NB4 (cell line): ENCODE results near the gene JAML.

Experiments
- DNase-seq: peaks from one replicate; pipeline ENCODE4 v3.0.0; 2010; ENCODE audit warnings: low read depth
- H3K4me3 ChIP-seq: one replicate; pipeline ENCODE4 v1.5.1; 2011; ENCODE audit warnings: mild to moderate bottlenecking, low read depth, low read length, moderate library complexity
- MYC ChIP-seq: IDR thresholded peaks from 2 replicates; pipeline ENCODE4 v1.6.1; 2011; ENCODE audit warnings: low read depth, low read length
- POLR2A ChIP-seq: IDR thresholded peaks from 2 replicates; pipeline ENCODE4 v1.6.1; 2011; ENCODE audit warnings: mild to moderate bottlenecking; ENCODE audit not compliant: insufficient read length; ENCODE audit errors: extremely low read depth
- TF ChIP-seq, protein P1 (sequence below): IDR thresholded peaks from 2 replicates; pipeline ENCODE4 v1.6.1; 2011; ENCODE audit warnings: low read depth, low read length
- TF ChIP-seq, protein P2 (sequence below): IDR thresholded peaks from one replicate; pipeline ENCODE4 v1.5.1; 2012; ENCODE audit warnings: low read depth, low read length

JAML gene

DNA sequence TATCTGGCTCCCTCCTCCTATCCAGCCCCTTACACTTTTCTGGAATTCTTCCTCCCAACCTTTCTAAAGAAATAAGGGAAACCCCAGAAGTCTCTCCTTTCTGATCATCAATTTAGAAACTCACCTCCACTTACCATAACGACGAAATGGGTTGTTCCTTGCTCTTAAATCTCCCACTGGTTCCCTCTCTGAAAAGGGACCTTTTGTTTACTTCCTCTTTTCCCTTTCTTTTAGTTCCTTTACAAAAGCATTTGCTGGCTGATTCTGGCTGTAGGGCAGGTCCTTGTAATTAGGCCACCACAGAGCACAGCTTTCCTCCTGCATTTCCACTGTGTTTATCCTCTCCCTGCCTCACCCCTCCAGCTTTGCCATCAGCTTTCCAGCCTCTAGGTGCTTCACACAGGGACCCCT lies 12.0 kb downstream of the JAML start:
- no peak overlapping the region for H3K4me3 ChIP-seq
- peak; percentile 82 for DNase-seq
- TF ChIP-seq MYC = no peak
- TF ChIP-seq, protein P1, sequence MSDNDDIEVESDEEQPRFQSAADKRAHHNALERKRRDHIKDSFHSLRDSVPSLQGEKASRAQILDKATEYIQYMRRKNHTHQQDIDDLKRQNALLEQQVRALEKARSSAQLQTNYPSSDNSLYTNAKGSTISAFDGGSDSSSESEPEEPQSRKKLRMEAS = no peak
- TF ChIP-seq, protein P2, sequence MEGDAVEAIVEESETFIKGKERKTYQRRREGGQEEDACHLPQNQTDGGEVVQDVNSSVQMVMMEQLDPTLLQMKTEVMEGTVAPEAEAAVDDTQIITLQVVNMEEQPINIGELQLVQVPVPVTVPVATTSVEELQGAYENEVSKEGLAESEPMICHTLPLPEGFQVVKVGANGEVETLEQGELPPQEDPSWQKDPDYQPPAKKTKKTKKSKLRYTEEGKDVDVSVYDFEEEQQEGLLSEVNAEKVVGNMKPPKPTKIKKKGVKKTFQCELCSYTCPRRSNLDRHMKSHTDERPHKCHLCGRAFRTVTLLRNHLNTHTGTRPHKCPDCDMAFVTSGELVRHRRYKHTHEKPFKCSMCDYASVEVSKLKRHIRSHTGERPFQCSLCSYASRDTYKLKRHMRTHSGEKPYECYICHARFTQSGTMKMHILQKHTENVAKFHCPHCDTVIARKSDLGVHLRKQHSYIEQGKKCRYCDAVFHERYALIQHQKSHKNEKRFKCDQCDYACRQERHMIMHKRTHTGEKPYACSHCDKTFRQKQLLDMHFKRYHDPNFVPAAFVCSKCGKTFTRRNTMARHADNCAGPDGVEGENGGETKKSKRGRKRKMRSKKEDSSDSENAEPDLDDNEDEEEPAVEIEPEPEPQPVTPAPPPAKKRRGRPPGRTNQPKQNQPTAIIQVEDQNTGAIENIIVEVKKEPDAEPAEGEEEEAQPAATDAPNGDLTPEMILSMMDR = no peak
- TF ChIP-seq POLR2A = no peak

DNA sequence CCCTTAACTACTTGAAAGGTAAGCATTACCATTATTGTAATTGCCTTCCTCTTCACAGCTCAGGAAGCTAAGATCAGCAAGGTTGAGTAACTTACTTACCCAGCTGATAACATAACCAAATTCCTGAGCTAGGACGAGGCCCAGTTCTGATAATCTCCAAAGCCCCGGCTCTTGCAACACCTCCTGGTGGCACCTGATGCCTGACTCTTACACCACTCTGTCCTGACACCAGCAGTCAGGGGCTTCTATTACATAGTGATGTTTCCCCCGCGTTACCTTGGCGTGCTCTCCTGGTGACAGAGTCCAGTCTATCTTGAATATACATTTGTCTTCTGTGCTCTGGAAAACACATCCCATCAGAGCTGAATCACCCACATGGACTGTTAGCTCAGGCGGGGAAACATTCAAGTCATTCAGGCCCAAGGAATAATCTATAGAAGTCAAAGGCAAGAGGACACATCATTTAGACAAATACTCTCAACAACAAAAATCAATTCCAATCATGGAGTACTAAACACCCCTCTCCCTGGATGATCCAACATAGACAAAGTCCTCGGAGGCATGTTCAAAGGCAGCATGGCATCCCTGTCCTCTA lies 12.6 kb downstream of the JAML start:
- no peak overlapping the region for H3K4me3 ChIP-seq
- TF ChIP-seq POLR2A (no peak), MYC (no peak)
- TF ChIP-seq, protein P1 = no peak
- TF ChIP-seq, protein P2 = no peak
- peak; percentile 50 for DNase-seq

DNA sequence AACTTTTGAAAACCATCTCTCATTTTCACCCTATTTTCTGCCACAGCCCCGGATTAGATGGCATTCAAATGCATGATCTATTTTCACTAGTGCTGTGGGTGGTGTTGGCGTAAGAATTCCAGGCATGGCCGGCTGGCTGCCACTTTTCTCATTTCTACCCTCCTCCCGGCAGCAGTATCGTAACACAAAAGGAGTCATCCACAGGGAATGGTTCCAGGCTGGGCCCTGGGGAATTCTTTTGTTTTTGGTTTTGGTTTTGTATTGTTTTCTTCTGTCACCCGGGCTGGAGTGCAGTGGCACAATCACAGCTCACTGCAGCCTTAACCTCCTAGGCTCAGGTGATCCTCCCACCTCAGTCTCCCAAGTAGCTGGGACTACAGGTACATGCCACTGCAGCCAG lies 13.8 kb downstream of the JAML start:
- TF ChIP-seq, protein P2 = no peak
- TF ChIP-seq POLR2A (no peak), MYC (no peak)
- TF ChIP-seq, protein P1 = no peak
- no peak for DNase-seq
- H3K4me3 ChIP-seq = no peak overlapping the region

DNA sequence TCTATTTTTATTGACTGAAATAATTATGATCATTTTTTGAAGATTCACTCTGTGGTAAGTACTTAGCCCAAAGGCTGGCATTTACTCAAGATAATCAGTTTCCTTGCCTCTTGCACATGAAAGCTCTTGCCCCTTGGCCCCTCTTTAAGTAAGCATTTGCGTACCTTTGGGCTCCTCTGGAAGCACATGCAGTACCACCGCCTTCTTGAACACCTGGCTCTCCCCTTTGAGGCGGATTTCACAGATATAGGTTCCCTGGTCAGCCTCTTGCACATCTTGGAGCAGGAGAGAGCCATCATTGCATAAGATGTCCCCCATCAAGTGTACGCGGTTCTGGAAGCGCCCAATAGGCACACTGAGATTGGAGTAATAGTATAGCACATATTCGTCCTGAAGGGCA lies 14.5 kb downstream of the JAML start:
- no peak for DNase-seq
- TF ChIP-seq, protein P2 = no peak
- TF ChIP-seq, protein P1 = no peak
- TF ChIP-seq MYC (no peak), POLR2A (no peak)
- no peak overlapping the region for H3K4me3 ChIP-seq

DNA sequence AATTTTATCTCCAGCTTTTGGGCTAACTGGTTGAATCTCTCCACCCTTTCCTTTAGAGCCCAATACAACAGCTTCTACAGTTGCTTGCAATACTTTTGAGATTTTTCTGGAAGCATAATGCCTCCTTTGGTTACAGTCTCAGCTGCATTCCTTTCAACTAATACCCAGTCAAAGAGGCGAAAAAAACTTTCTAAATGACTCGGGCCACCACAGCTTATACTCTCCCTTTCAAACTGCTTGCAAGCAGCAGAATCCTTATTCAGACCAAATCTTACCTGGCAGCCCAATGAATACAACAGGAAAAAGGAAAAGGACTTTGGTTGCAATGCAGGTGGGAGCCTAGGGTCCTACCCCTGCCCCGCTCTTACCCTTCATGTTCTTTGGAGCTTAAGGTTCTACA lies 15.8 kb downstream of the JAML start:
- no peak overlapping the region for H3K4me3 ChIP-seq
- DNase-seq = no peak
- TF ChIP-seq POLR2A (no peak), MYC (no peak)
- TF ChIP-seq, protein P2 = no peak
- TF ChIP-seq, protein P1 = no peak

DNA sequence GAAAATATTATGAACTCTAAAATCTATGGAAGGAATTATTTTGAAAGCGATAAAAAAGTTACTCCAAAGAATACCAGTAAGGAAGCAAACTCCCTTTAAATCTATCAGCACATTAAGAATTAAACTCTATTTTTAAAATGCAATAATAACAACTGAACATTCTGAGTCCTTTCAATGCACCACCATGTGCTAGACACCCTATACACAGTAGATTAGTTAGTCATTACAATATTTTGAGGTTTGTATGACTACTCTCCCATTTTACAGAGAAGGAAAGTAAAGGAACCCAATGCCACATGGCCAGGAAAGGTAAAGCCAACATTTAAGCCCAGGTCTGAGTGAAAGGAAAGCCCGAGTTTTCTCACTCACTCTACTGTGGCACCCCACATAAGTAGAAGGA lies 17.7 kb downstream of the JAML start:
- TF ChIP-seq, protein P2 = no peak
- TF ChIP-seq, protein P1 = no peak
- TF ChIP-seq POLR2A = no peak
- TF ChIP-seq MYC = no peak
- H3K4me3 ChIP-seq = no peak overlapping the region
- DNase-seq = no peak
